ENCODE results near the gene GABPB1. TPM values are rescaled to one million over a fixed set of nuclear protein-coding genes. Genes with fewer than 3 reads are reported as not detected.

The GABPB1 gene
- total RNA-seq, 1 experiment from 2014 or later: 45.0 TPM

DNA sequence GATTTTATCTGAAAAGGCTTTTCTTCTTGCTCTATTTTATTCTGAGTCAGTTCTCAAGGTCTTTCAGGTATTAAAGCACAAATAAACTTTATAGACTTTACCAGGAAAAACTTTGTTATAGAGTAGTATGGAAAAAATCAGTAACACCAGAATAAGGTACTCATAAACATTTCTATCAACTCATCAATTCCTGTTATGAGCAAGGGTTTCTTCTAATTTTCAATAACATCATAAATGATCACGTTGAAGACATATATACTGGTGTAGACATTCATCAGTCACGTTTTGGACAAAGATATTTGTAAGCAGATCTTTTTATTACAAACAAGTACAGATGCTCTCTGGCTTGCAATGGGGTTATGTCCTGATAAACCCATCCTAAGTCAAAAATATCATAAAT is 79.9 kb downstream of the GABPB1 start:
- Mint-ChIP-seq H3K9me3 (no peaks in the 10 kb centered on the region), H3K27me3 (ENCODE audit: low read depth) (no peaks in the 10 kb centered on the region), H3K4me1 (0 out of 4 replicates have a peak, but pooled peaks cover 0 to 2% of the 10 kb centered on the region in 2 experiments), H3K36me3 (ENCODE audit: insufficient read depth in 1 of 3, low read depth in 3 of 3) (no peaks in the 10 kb centered on the region; a peak in 1 of 7 replicates), H3K27ac (no peak overlapping the region), H3K4me3 (no peak overlapping the region)
- Histone ChIP-seq H2BK20ac (ENCODE audit: low read depth, low read length, poor library complexity, severe bottlenecking) (no peak overlapping the region), H3K27ac (ENCODE audit: insufficient read length, low read depth, low read length) (no peak overlapping the region), H3K27me3 (ENCODE audit: insufficient read depth, low read length) (no peaks in the 10 kb centered on the region), H3K9me3 (ENCODE audit: control insufficient read depth, low read depth, low read length) (no peaks in the 10 kb centered on the region), H3K79me2 (ENCODE audit: insufficient read depth, low read length) (no peaks in the 10 kb centered on the region), H2AK5ac (ENCODE audit: insufficient read length, low read length) (no peak overlapping the region), H2BK5ac (ENCODE audit: insufficient read length, low read length) (no peak overlapping the region), H3K4me1 (ENCODE audit: insufficient read depth, low read length) (no peaks in the 10 kb centered on the region), H2AFZ (ENCODE audit: low read length) (no peak overlapping the region), H4K20me1 (ENCODE audit: control insufficient read depth, insufficient read depth, insufficient read length) (no peaks in the 10 kb centered on the region), H3K79me1 (ENCODE audit: insufficient read depth, low read depth, low read length, poor library complexity, severe bottlenecking) (no peaks in the 10 kb centered on the region), H2BK15ac (ENCODE audit: low read depth, low read length) (no peak overlapping the region), H4K8ac (replicated peaks; ENCODE audit: insufficient read length, low read depth, low read length) (no peak overlapping the region), H3K9ac (ENCODE audit: extremely low read depth, insufficient read length, low read length) (no peak overlapping the region), H4K91ac (ENCODE audit: insufficient read length, low read depth, low read length) (no peak overlapping the region), H4K5ac (ENCODE audit: insufficient read length, low read depth, low read length) (no peak overlapping the region), H3K23me2 (ENCODE audit: insufficient read length, low read depth, low read length, poor library complexity, severe bottlenecking) (no peaks in the 10 kb centered on the region), H3T11ph (ENCODE audit: low read length) (no peak overlapping the region), H2BK12ac (ENCODE audit: insufficient read length, low read depth, low read length) (no peak overlapping the region), H3K4me2 (ENCODE audit: insufficient read depth, insufficient read length, low read length) (no peak overlapping the region), H2BK120ac (ENCODE audit: low read depth, low read length, poor library complexity, severe bottlenecking) (no peak overlapping the region), H3K4ac (ENCODE audit: low read depth, low read length) (no peak overlapping the region), H3K56ac (ENCODE audit: insufficient read length, low read depth, low read length) (no peak overlapping the region), H3K23ac (ENCODE audit: insufficient read length, low read depth, low read length) (no peak overlapping the region), H3K14ac (ENCODE audit: insufficient read depth, low read length) (no peak overlapping the region), H3K18ac (ENCODE audit: insufficient read length, low read depth, low read length) (no peak overlapping the region)
- TF ChIP-seq, protein P1, sequence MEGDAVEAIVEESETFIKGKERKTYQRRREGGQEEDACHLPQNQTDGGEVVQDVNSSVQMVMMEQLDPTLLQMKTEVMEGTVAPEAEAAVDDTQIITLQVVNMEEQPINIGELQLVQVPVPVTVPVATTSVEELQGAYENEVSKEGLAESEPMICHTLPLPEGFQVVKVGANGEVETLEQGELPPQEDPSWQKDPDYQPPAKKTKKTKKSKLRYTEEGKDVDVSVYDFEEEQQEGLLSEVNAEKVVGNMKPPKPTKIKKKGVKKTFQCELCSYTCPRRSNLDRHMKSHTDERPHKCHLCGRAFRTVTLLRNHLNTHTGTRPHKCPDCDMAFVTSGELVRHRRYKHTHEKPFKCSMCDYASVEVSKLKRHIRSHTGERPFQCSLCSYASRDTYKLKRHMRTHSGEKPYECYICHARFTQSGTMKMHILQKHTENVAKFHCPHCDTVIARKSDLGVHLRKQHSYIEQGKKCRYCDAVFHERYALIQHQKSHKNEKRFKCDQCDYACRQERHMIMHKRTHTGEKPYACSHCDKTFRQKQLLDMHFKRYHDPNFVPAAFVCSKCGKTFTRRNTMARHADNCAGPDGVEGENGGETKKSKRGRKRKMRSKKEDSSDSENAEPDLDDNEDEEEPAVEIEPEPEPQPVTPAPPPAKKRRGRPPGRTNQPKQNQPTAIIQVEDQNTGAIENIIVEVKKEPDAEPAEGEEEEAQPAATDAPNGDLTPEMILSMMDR (conservative IDR thresholded peaks at IDR 0.05): no peak
- WGBS (ENCODE audit: extremely low coverage, insufficient read length, low lambda C conversion rate): no CpG with 5 or more reads among the region's 2 CpGs
- DNase-seq: no peak
